Neural cell (in vitro differentiated cells): ENCODE measurements around the gene RTL1. TPM values are rescaled to one million over a fixed set of nuclear protein-coding genes. Genes with fewer than 3 reads are reported as not detected.

Experiments
- H2AFZ ChIP-seq: fragments of 200-600, 300-800 bp; sonication (generic), shearing (Covaris generic); 2 replicates; pipeline ENCODE4 v1.6.0; 2014; ENCODE audit warnings: low read depth, mild to moderate bottlenecking, antibody characterized with exemption, low read length, moderate library complexity
- H3F3A ChIP-seq: fragments of 200-600 bp; shearing (Covaris generic); 2 replicates; pipeline ENCODE4 v1.6.1; 2016; ENCODE audit warnings: mild to moderate bottlenecking, moderate library complexity, mixed read lengths, antibody characterized with exemption, low read length; ENCODE audit not compliant: insufficient read depth, poor library complexity, severe bottlenecking
- H3K27ac ChIP-seq: fragments of 200-600, 300-800 bp; sonication (generic), shearing (Covaris generic); 2 replicates; pipeline ENCODE4 v1.5.1; 2014; ENCODE audit warnings: mild to moderate bottlenecking, low read length, moderate library complexity
- H3K27me3 ChIP-seq: fragments of 300-800, 200-600 bp; sonication (generic), shearing (Covaris generic); 2 replicates; pipeline ENCODE4 v1.6.0; 2014; ENCODE audit warnings: mild to moderate bottlenecking, low read depth, low read length, moderate library complexity; ENCODE audit not compliant: insufficient read depth
- H3K36me3 ChIP-seq: fragments of 300-800, 200-600 bp; sonication (generic), shearing (Covaris generic); 2 replicates; pipeline ENCODE4 v1.5.1; 2014; ENCODE audit warnings: mild to moderate bottlenecking, antibody characterized with exemption, low read length, moderate library complexity; ENCODE audit not compliant: insufficient read depth
- H3K4me2 ChIP-seq: fragments of 300-800, 200-600 bp; sonication (generic), shearing (Covaris generic); 2 replicates; pipeline ENCODE4 v1.6.0; 2014; ENCODE audit warnings: mild to moderate bottlenecking, low read length
- H3K4me3 ChIP-seq: fragments of 300-800, 200-600 bp; sonication (generic), shearing (Covaris generic); 2 replicates; pipeline ENCODE4 v1.5.1; 2014; ENCODE audit warnings: mild to moderate bottlenecking, low read length, moderate library complexity
- H3K79me2 ChIP-seq: fragments of 200-600 bp; shearing (Covaris generic); replicated peaks from 2 replicates; pipeline ENCODE4 v1.6.0; 2014; ENCODE audit warnings: mild to moderate bottlenecking, low read length, moderate library complexity; ENCODE audit not compliant: insufficient read depth
- H3K9ac ChIP-seq: fragments of 300-800, 200-600 bp; sonication (generic), shearing (Covaris generic); 2 replicates; pipeline ENCODE4 v1.6.1; 2016; ENCODE audit warnings: mild to moderate bottlenecking, low read length, mixed read lengths
- H3K9me2 ChIP-seq: fragments of 200-600 bp; shearing (Covaris generic); 2 replicates; pipeline ENCODE4 v1.6.1; 2016; ENCODE audit warnings: mild to moderate bottlenecking, low read length, mixed read lengths; ENCODE audit not compliant: insufficient read depth
- H3K9me3 ChIP-seq: fragments of 200-600, 300-800 bp; sonication (generic), shearing (Covaris generic); 2 replicates; pipeline ENCODE4 v1.6.1; 2016; ENCODE audit warnings: mild to moderate bottlenecking, mixed run types, low read length, moderate library complexity, mixed read lengths
- H4K20me1 ChIP-seq: fragments of 200-600 bp; shearing (Covaris generic); 2 replicates; pipeline ENCODE4 v1.6.1; 2016; ENCODE audit warnings: mild to moderate bottlenecking, mixed run types; ENCODE audit not compliant: insufficient read depth
- EP300 ChIP-seq: fragments of 450-650 bp; conservative IDR thresholded peaks from 2 replicates; pipeline ENCODE4 v1.6.1; 2014; ENCODE audit warnings: antibody characterized with exemption, mild to moderate bottlenecking, moderate library complexity; ENCODE audit not compliant: poor library complexity, severe bottlenecking
- EZH2 ChIP-seq: fragments of 200-600, 300-800 bp; shearing (Covaris generic), sonication (generic); IDR thresholded peaks from 2 replicates; pipeline ENCODE4 v1.6.1; 2014; ENCODE audit warnings: antibody characterized with exemption, low read length, borderline replicate concordance, mild to moderate bottlenecking; ENCODE audit not compliant: insufficient read depth, poor library complexity, severe bottlenecking
- MXI1 ChIP-seq: fragments of 450-650 bp; conservative IDR thresholded peaks from 2 replicates; pipeline ENCODE4 v1.6.1; 2014; ENCODE audit warnings: antibody characterized with exemption, mild to moderate bottlenecking; ENCODE audit not compliant: poor library complexity, severe bottlenecking
- POLR2AphosphoS5 ChIP-seq: IDR thresholded peaks from 2 replicates; pipeline ENCODE4 v1.6.1; 2012
- RAD21 ChIP-seq: fragments of 450-650 bp; conservative IDR thresholded peaks from 2 replicates; pipeline ENCODE4 v1.6.1; 2014; ENCODE audit warnings: antibody characterized with exemption, mild to moderate bottlenecking, moderate library complexity
- SMC3 ChIP-seq: fragments of 450-650 bp; conservative IDR thresholded peaks from 2 replicates; pipeline ENCODE4 v1.6.1; 2014; ENCODE audit warnings: antibody characterized with exemption, mild to moderate bottlenecking, moderate library complexity; ENCODE audit not compliant: poor library complexity
- TAF1 ChIP-seq: IDR thresholded peaks from 2 replicates; pipeline ENCODE4 v1.6.1; 2012; ENCODE audit warnings: low read depth
- polyA minus RNA-seq: library from RNA; depleted of rRNA, polyadenylated mRNA; stranded (reverse); fragments of >200 nt; gene quantifications from 2 replicates; pipeline ENCODE4 v1.2.3, GENCODE V29; 2014
- polyA plus RNA-seq: library from polyadenylated mRNA; depleted of rRNA; stranded (reverse); fragments of >200 nt; gene quantifications from 2 replicates; pipeline ENCODE4 v1.2.3, GENCODE V29; 2014
- TF ChIP-seq, protein P1 (sequence below): IDR thresholded peaks from 2 replicates; pipeline ENCODE4 v1.6.1; 2012; ENCODE audit warnings: borderline replicate concordance
- TF ChIP-seq, protein P2 (sequence below): fragments of 450-650 bp; IDR thresholded peaks from 2 replicates; pipeline ENCODE4 v1.5.1; 2014; ENCODE audit warnings: antibody characterized with exemption, mild to moderate bottlenecking, moderate library complexity; ENCODE audit not compliant: poor library complexity, severe bottlenecking

Gene RTL1
- polyA plus RNA-seq (0.20 TPM in 1 of 2 replicates, not detected in the other), polyA minus RNA-seq (0.23 TPM in 1 of 2 replicates, not detected in the other)

DNA sequence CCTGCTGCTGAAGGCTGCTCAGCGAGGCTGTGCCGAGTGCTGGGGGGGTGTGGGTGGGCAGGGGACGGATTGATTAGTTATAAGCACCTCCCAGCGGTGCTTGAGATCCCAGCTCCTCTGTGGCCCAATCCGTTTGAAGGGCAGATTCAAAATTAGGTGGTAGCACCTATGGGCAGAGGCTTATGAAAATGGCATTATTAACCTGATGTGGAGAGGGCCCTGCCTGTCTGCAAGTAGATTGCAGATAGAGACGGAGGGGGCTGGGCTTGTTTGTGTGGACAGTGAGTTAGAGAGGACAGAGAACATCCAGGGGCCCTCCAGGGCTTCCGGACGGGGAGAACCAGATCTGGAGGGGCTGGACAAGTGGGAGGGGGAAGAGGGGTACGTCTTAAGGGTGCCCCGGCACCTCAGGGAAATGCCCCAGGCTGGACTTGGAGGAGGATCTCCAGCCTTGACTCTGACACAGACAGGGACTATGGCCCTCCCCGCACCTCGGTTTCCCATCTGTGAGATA lies at the start of gene RTL1:
Gene RTL1, minus strand, starts transcription at position 51 of the 514 bp plus-strand sequence. CDS start 18,934 bp downstream, outside the sequence.
- Histone ChIP-seq H3K9ac (peak within 1 kb of the TSS; percentile 56), H2AFZ (no peak within 1 kb of the TSS)

DNA sequence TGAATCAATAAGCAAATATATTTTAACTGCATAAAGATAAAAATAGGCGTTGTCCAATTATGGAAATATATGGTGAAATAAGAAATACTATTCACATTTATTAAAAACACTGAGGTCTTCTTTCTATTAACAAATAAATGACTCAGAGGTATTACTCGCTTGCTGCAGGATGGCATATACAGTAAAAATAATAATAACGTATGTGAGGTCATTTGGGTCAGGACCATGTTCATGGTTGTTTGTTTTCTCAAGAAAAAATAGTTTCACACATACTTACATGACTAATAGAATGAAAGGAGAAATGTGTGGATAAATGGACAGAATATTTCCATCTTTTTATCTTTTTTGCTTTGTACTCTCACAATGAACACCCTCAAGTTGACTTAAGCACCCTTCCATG lies 46.5 kb upstream of the RTL1 start:
- no peaks in the 10 kb centered on the region for H3K9me2 ChIP-seq
- no peak overlapping the region for H3K4me2 ChIP-seq
- H4K20me1 ChIP-seq = no peaks in the 10 kb centered on the region
- no peak overlapping the region for H3K9ac ChIP-seq
- TF ChIP-seq SMC3 = no peak
- TF ChIP-seq RAD21 = no peak
- TF ChIP-seq EZH2 = no peak
- TF ChIP-seq, protein P1, sequence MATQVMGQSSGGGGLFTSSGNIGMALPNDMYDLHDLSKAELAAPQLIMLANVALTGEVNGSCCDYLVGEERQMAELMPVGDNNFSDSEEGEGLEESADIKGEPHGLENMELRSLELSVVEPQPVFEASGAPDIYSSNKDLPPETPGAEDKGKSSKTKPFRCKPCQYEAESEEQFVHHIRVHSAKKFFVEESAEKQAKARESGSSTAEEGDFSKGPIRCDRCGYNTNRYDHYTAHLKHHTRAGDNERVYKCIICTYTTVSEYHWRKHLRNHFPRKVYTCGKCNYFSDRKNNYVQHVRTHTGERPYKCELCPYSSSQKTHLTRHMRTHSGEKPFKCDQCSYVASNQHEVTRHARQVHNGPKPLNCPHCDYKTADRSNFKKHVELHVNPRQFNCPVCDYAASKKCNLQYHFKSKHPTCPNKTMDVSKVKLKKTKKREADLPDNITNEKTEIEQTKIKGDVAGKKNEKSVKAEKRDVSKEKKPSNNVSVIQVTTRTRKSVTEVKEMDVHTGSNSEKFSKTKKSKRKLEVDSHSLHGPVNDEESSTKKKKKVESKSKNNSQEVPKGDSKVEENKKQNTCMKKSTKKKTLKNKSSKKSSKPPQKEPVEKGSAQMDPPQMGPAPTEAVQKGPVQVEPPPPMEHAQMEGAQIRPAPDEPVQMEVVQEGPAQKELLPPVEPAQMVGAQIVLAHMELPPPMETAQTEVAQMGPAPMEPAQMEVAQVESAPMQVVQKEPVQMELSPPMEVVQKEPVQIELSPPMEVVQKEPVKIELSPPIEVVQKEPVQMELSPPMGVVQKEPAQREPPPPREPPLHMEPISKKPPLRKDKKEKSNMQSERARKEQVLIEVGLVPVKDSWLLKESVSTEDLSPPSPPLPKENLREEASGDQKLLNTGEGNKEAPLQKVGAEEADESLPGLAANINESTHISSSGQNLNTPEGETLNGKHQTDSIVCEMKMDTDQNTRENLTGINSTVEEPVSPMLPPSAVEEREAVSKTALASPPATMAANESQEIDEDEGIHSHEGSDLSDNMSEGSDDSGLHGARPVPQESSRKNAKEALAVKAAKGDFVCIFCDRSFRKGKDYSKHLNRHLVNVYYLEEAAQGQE = no peak
- no peak for TF ChIP-seq MXI1
- TF ChIP-seq, protein P2, sequence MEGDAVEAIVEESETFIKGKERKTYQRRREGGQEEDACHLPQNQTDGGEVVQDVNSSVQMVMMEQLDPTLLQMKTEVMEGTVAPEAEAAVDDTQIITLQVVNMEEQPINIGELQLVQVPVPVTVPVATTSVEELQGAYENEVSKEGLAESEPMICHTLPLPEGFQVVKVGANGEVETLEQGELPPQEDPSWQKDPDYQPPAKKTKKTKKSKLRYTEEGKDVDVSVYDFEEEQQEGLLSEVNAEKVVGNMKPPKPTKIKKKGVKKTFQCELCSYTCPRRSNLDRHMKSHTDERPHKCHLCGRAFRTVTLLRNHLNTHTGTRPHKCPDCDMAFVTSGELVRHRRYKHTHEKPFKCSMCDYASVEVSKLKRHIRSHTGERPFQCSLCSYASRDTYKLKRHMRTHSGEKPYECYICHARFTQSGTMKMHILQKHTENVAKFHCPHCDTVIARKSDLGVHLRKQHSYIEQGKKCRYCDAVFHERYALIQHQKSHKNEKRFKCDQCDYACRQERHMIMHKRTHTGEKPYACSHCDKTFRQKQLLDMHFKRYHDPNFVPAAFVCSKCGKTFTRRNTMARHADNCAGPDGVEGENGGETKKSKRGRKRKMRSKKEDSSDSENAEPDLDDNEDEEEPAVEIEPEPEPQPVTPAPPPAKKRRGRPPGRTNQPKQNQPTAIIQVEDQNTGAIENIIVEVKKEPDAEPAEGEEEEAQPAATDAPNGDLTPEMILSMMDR = no peak
- no peak for TF ChIP-seq TAF1
- no peak overlapping the region for H3K4me3 ChIP-seq
- H2AFZ ChIP-seq = no peak overlapping the region
- H3K27me3 ChIP-seq = no peaks in the 10 kb centered on the region
- no peaks in the 10 kb centered on the region for H3F3A ChIP-seq
- no peak overlapping the region for H3K27ac ChIP-seq
- no peaks in the 10 kb centered on the region for H3K79me2 ChIP-seq
- H3K9me3 ChIP-seq = no peaks in the 10 kb centered on the region
- H3K36me3 ChIP-seq = no peaks in the 10 kb centered on the region

More for the DNA sequence above, at the start of gene RTL1:
- Histone ChIP-seq H3K27me3 (no peaks in the 10 kb centered on the region), H4K20me1 (no peaks in the 10 kb centered on the region), H3F3A (no peaks in the 10 kb centered on the region), H3K4me3 (peak within 1 kb of the TSS; percentile 60), H3K4me2 (peak within 1 kb of the TSS; percentile 41), H3K9me2 (no peaks in the 10 kb centered on the region), H3K27ac (peak within 1 kb of the TSS; percentile 72), H3K79me2 (no peaks in the 10 kb centered on the region), H3K9me3 (no peaks in the 10 kb centered on the region), H3K36me3 (no peaks in the 10 kb centered on the region)
- TF ChIP-seq, protein P1 = no peak
- TF ChIP-seq POLR2AphosphoS5 = no peak
- TF ChIP-seq, protein P2 = no peak
- TF ChIP-seq MXI1 = no peak
- no peak for TF ChIP-seq RAD21
- TF ChIP-seq TAF1 = no peak
- TF ChIP-seq EZH2 = no peak
- no peak for TF ChIP-seq SMC3
- no peak for TF ChIP-seq EP300
